IPS-18c (cell line): ENCODE results near the gene GRIK4.

Experiments
- H3K4me3 ChIP-seq: 2 replicates; pipeline ENCODE4 v1.7.0; 2013; ENCODE audit warnings: low read depth, mild to moderate bottlenecking, low read length, moderate library complexity; ENCODE audit not compliant: insufficient read depth
- H3K9me3 ChIP-seq: one replicate; pipeline ENCODE4 v1.6.1; 2013; ENCODE audit warnings: mild to moderate bottlenecking, low read length, moderate library complexity; ENCODE audit not compliant: control insufficient read depth, insufficient read depth

Gene GRIK4

DNA sequence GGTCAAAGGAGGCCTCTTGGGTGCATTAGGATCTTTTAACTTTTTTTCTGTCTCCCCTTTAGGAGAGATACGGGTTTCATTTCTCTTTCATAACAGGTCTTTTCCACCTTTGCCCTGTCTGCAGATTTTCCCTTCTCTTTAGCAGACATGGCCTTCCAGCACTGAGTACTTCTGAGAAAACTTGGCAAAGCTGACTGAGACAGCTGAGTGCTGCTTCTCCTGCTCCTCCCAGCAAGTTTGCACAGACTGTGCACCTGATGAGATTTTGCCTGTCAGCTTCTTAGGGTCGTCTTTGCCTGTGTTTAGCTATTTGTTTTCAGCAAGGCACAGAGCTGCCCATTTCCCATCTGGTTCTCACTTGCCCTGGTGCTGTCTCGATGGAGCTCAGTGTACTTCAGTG lies 424.8 kb downstream of the GRIK4 start:
- no peak overlapping the region for H3K4me3 ChIP-seq
- no peaks in the 10 kb centered on the region for H3K9me3 ChIP-seq

DNA sequence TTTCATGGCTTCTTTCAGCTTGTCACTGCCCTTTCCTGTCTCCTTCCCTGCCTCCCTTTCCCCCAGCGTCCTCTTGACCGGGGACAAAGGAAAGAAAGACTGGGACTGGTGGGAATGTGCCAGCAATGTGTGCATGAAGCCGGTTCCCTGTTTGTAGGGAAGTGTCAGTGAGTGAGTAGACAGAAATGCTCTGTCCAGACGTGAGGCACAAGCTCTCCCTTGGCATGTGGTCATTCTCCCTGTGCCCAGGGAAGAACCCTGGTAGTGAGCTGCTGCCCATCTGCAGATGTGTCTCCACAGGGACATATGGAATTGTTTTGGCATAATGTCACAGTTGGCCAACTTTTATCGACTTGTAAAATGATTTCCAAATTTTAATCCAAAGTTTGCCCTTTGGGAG lies 426.0 kb downstream of the GRIK4 start:
- Histone ChIP-seq H3K4me3 (no peak overlapping the region), H3K9me3 (no peaks in the 10 kb centered on the region)

DNA sequence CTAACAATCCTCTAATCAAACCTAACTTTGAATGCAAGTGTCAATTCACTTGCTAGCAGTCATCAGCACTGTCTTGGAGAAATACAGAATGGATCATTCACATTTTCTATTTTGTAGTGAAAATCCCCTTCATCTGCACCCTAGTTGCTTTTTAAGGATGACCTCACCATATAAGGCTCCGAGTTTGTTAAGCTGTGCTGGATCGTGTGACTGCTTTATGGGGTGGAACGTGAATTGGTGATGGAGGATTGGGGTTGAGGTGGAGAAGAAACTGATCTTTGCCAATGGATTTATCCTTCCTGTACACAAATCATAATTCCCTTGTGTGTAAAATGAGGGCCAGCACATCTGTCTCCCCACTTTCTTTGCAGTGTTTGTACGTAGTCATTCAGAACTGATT lies 426.7 kb downstream of the GRIK4 start:
- no peak overlapping the region for H3K4me3 ChIP-seq
- peaks cover 4% of the 10 kb centered on the region for H3K9me3 ChIP-seq

DNA sequence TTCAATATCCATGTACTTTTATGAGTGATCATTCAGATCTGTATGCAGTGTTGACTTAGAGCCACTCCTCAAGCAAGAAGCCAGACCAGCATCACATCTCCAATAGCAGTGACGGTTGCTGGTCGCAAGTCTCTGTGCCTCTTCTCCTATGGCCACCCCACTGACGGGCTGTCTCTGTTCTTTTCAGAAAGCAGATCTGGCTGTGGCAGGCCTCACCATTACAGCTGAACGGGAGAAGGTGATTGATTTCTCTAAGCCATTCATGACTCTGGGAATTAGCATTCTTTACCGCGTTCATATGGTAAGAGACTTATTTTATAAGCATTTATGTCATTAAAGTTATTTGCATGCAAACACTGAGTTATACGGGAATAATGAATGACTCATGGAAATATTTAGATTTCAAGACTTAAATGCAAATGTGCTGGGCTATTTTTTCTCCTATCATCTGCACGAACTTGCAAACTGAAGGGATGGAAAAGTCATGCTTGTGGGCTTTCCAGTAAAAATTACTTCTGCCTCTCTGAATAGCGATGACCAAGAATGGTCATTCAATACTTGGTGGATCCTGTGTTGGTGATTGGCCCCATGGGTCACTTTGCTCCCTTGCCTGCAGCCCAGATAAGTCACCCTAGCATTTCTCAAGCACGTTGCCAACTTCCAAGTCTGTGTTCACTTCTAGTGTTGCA lies 428.8 kb downstream of the GRIK4 start:
- Histone ChIP-seq H3K4me3 (no peak overlapping the region), H3K9me3 (peaks cover 10% of the 10 kb centered on the region)

DNA sequence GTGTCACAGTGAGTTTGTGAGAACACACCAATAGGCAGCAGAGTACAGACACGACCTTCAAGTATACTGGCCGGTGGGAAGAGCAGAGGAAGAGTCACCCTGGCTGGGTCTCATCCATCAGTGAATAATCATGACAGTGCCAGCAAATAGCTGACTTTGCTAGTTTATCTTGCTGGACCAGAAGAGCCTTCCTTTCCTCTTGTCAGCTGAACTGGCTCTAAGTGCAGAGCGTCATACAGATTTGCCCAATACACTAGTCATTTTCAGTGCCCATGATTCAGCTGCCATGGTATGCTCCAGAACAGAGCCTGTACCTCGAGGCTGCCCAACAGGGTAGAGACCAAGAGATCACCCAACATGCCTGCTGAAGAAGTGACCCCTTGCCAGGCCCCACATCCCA lies 429.5 kb downstream of the GRIK4 start:
- Histone ChIP-seq H3K4me3 (no peak overlapping the region), H3K9me3 (peaks cover 10% of the 10 kb centered on the region)

DNA sequence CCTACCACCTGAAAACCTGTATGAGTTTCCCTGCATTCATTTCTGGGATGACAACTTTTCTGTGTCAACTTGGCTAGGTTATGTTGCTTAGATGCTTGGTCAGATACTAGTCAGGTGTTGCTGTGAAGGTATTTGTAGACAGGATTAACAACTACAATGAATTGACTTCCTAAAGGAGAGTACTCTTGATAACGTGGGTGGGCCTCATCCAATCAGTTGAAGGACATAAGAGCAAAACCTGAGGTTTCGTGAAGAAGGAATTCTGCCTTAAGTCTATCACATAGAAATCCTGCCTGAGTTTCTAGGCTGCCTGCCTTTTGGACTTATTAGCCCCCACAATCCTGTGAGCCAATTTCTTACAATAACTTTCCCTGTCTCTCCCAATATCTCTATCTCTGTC lies 431.2 kb downstream of the GRIK4 start:
- Histone ChIP-seq H3K4me3 (no peak overlapping the region), H3K9me3 (peaks cover 10% of the 10 kb centered on the region)

DNA sequence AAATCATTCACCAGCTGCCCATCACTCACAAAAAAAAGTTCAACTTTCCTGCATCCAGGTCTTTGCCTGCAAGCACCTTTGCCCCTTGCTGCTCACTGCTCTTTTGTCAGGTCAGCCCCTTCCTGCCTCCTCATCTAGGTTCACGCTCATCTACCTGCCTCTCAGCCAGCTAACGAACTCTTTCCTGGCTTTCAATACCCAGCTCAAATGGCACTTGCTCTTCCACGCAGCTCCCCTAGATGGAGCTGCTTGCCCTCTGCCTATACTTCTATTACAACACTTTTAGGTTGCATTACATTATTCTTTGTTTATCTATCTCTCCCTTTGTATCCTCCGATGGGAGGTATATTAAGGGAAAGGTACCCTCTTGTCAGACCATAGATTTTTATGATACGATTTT lies 433.5 kb downstream of the GRIK4 start:
- H3K9me3 ChIP-seq, result peaks cover 10% of the 10 kb centered on the region
- no peak overlapping the region for H3K4me3 ChIP-seq

DNA sequence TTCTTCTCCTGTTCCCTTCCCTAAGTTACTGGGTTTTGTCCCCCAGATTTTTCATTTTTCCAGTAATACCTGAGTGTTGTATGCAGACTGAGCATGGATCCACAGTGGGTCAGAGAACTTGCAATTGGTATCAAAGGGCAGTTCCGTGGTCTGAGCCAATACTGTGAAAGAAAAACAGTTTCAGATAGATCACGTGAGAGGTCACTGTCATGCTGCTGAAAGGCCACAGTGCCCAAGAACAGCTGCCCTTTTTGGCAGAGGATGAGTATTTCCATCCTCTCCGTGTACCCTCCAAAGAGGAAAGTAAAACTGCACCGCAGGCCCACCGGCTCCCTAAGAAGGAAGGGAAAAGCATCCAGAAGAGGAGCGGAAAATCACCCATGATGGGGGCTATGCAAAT lies 439.3 kb downstream of the GRIK4 start:
- H3K4me3 ChIP-seq, result no peak overlapping the region
- no peaks in the 10 kb centered on the region for H3K9me3 ChIP-seq

DNA sequence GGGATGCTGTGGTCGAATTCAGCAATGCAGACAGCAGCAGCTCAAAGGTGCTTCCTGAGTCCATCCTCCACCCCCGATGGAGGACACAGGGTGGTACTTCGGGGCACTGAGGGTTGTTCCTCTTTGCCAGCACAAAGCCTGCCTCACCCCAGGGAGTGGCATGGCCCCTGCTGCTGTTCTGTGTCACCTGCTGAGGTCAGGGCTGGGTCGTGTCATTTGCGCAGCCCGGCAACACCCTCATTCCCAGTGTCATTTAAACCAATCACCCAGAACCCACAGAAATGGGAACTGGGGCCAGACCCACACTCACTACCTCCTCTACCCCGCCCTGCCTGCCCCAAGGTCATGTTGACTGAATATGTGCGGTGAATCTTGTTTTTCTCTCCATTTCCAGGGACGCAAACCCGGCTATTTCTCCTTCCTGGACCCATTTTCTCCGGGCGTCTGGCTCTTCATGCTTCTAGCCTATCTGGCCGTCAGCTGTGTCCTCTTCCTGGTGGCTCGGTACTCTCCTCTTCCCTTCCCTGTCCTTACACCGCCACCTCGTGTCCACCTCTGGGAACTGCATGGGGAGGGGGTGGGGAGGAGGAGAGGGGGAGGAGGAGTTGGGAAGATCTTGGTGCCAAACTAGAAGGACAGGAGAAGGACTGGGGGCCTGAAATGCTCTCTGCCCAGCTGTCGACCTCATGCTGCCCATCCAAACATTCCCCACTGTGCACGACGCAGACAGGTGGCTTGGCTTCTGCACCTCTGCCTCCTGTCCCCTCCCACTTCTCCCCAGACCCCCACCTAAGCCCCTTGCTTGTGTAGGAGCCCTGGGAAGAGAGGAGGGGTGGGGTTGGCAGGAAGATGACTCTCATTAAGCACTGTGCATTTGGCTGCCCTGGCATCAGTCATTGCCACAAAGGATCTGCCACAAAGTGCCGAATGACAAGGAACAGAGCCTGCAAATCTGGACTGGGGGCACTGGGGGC lies 441.2 kb downstream of the GRIK4 start:
- Histone ChIP-seq H3K4me3 (no peak overlapping the region), H3K9me3 (no peaks in the 10 kb centered on the region)

DNA sequence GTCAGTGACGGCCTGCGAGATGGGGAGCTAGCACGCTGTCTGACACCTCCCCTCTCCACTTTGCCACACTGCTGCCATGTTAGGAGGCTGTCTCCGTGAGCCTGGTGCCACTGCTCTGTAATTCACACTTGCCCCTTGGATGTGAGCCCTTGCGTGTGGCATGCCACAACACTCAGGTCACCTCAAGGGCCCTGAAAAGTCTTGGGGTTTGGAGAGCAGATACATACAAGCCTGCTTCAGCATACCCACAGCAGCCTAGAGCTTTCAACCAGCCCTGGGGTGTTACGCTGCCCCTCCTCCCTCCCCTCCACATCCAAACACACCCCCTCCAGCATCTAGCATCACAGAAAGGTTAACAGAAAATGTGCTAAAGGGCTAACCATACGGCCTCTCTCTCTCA lies 442.8 kb downstream of the GRIK4 start:
- Histone ChIP-seq H3K9me3 (no peaks in the 10 kb centered on the region), H3K4me3 (no peak overlapping the region)

DNA sequence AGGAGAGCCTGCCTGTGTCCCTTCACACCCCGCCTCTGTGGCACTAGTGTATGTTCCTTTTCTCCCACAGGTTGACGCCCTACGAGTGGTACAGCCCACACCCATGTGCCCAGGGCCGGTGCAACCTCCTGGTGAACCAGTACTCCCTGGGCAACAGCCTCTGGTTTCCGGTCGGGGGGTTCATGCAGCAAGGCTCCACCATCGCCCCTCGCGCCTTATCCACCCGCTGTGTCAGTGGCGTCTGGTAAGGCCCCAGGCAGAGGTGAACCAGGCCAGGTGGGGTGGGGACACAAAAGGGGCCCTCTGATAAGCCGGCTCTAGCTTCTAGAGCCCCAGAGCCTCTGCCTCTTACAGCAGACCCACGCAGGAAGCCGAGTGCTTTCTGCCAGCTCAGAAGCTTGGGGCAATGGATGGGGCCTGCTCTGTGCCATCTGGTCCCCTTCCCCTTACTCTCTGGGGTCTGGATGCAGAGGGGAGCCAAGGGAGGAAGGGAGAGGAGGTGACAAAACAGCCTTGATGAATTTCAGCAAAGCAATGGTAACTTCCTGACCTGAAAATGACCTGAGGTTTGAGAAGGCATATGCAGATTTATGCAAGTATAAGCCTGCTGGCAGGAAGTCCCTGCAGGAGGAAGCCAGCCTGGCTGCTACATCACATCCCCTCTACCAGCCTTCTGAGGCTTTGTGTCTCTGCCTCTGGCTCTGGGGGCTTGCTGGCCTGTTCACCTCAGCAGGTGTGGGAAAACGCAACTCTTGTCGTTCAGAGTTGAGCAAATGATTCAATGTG lies 445.4 kb downstream of the GRIK4 start:
- H3K4me3 ChIP-seq, result no peak overlapping the region

DNA sequence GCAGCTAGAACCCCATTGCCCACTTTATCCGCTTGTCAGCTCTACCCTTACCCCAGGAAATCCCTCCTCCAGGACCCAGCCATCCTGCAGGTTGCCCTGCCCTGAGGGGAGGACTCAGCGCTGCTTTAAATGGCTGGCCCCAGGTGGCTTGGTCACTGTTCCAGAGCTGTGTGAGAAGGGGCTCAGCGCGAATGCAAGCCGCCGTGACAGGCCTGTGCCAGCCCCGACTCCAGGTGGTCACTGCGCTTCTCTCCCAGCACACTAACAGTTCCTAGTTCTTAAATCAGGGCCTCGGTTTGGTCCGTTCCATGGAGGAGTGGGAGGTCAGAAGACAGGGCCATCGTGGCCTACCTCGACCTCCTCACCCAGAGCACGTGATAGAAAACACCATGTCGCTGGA lies 446.6 kb downstream of the GRIK4 start:
- Histone ChIP-seq H3K9me3 (no peaks in the 10 kb centered on the region), H3K4me3 (no peak overlapping the region; the same call in 1 of the 2 replicates)

More for the DNA sequence above, 445.4 kb downstream of the GRIK4 start:
- H3K9me3 ChIP-seq, result no peaks in the 10 kb centered on the region

DNA sequence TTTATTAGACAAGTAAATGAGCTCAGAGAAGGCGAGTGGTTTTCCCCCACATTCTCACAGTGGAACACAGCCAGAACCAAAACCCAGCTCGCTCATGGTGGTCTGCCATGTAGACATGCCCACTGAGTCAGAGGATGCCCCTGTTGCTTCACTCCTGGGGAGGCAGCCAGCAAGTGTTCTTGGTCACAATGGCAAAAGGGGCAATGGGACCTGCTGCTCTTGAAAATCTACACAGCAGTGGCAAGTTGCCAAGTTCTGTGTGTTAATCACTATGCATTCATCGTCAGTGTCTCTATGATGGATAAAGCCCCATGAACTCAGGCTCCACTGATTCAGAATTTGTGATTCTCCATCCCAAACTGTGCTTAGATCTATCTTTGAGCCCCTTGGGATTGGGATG lies 447.6 kb downstream of the GRIK4 start:
- Histone ChIP-seq H3K9me3 (no peaks in the 10 kb centered on the region), H3K4me3 (no peak overlapping the region)

DNA sequence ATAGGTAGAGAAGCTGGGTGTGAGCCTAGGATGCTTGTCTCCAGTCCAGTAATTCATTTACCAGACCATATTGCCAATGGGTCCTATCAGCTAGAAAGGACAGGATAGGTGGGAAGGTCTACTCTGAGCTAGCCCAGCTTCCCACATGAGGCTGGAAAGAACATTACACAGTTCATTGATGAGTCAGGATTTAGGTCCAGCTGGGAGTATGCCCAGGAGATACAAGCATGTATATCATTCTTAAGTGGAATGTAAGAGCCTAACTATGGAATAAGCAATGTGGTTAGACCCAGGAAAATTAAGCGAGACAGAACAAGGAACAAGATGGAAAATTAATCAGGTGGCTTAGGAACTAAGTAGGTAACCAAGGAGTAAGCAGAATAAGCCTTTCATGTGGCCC lies 453.3 kb downstream of the GRIK4 start:
- no peak overlapping the region for H3K4me3 ChIP-seq
- H3K9me3 ChIP-seq, result no peaks in the 10 kb centered on the region

DNA sequence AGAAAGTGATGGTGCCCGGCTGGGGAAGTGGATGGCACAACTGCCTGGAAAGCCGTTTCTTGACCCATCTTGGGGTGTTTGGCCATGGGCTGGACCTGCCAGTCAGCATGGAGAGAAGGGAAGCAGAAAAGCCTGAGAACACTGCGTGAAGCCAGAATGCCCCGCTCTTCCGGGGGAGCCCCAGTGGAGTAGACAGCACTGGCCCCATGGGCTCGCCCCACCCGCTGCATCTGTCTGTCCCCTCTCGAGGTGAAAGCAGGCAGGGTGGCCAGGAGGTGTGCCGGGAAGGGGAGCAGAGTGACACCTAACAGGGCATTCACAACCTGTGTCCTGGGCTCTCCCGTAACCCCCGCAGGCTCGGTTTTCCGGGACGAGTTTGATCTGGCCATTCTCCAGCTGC lies 455.3 kb downstream of the GRIK4 start:
- no peak overlapping the region for H3K4me3 ChIP-seq
- H3K9me3 ChIP-seq, result no peaks in the 10 kb centered on the region

DNA sequence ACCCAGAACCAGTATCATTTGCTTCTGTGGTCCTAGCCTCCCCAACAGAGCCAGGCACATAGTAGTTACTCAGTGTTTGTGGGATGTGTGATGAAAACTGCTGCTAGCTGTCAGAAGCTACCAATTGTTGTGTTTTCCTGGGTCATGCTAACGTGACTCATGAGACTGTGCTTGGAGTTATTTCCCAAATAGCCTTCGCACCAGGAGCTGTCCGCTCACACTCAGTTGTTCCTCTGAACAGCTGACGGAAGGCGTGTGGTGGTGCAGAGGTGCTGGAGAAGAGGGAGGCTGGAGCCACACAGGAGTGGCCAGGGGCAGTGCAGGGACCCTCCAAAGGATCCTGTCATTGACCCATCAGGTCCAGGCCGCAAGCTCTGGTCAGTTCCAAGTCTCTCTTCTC lies 458.4 kb downstream of the GRIK4 start:
- no peaks in the 10 kb centered on the region for H3K9me3 ChIP-seq
- no peak overlapping the region for H3K4me3 ChIP-seq

DNA sequence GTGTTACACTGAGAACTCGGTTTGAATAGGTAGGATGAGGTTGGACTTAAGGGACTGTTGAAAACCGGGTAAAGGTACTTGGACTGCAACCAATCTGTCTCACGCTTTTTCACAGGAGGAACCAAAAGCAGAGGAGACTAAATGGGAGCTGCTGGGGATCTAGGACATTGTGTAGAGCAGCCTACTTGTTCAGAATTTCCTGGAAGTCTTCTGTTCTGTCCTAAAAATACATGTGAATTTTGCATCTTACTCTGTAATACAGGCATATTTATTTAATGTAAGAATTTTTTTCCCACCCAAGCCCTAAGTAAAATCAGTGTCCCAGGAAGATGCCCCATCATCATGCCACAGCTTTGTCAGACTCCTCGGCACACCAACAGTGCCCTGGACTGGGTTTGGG lies 460.3 kb downstream of the GRIK4 start:
- Histone ChIP-seq H3K9me3 (no peaks in the 10 kb centered on the region), H3K4me3 (no peak overlapping the region)

DNA sequence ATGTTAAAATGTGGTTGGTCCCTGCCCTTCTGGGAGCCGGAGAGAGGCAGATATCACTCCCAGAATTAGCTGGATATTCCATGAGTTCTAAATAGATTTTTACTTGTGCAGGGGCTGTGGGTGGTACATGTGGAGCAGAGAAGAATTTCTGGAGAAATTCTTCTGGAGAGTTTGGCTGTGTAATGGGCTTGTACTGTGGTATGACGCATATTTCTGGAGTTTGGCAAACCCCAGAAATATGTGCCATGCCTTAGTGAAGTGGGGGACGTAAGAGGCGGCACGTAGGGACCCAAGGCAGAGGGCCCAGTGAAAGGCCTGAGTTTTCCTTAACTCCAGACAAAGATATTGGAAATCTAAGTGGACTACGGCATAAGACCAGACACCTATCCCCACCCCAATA lies 461.1 kb downstream of the GRIK4 start:
- no peaks in the 10 kb centered on the region for H3K9me3 ChIP-seq
- H3K4me3 ChIP-seq, result no peak overlapping the region
